Measurements from ENCODE around the gene CLPTM1L.
"Not testable (repeated sequence)": the region's sequence is repeated elsewhere in the genome, so short reads cannot be mapped to it uniquely, and the experiment has no call there.

CLPTM1L gene

GRCh38 chr5:1292846-1293415 is 52.0 kb downstream of the CLPTM1L start:
- DNase-seq: no peak

GRCh38 chr5:1292139-1292538 is 52.8 kb downstream of the CLPTM1L start:
- DNase-seq: no peak

- no peak for DNase-seq
These were observed 53.3 kb downstream of the CLPTM1L start for GRCh38 chr5:1291611-1292080.

- DNase-seq: not testable (repeated sequence)
These were observed 53.9 kb downstream of the CLPTM1L start for GRCh38 chr5:1290956-1291355.

- not testable (repeated sequence) for DNase-seq
These were observed 55.3 kb downstream of the CLPTM1L start for GRCh38 chr5:1289559-1289958.

GRCh38 chr5:1288439-1289335 is 56.2 kb downstream of the CLPTM1L start:
- DNase-seq: no peak

- no peak for DNase-seq
These were observed 59.0 kb downstream of the CLPTM1L start for GRCh38 chr5:1285883-1286291.

- DNase-seq: no peak
These were observed 59.8 kb downstream of the CLPTM1L start for GRCh38 chr5:1285141-1285540.

- DNase-seq: not testable (repeated sequence)
These were observed 60.4 kb downstream of the CLPTM1L start for GRCh38 chr5:1284336-1284970.

- DNase-seq: not testable (repeated sequence)
These were observed 61.2 kb downstream of the CLPTM1L start for GRCh38 chr5:1283729-1284041.

GRCh38 chr5:1282993-1283728 is 61.7 kb downstream of the CLPTM1L start:
- DNase-seq: not testable (repeated sequence)

GRCh38 chr5:1282131-1282992 is 62.5 kb downstream of the CLPTM1L start:
- no peak for DNase-seq

- DNase-seq: no peak
These were observed 63.6 kb downstream of the CLPTM1L start for GRCh38 chr5:1281038-1281882.

GRCh38 chr5:1280177-1281037 is 64.5 kb downstream of the CLPTM1L start:
- no peak for DNase-seq

GRCh38 chr5:1279443-1280151 is 65.3 kb downstream of the CLPTM1L start:
- no peak for DNase-seq

- no peak for DNase-seq
These were observed 66.0 kb downstream of the CLPTM1L start for GRCh38 chr5:1278656-1279442.

GRCh38 chr5:1278216-1278615 is 66.7 kb downstream of the CLPTM1L start:
- no peak for DNase-seq

GRCh38 chr5:1277781-1278180 is 67.1 kb downstream of the CLPTM1L start:
- DNase-seq: no peak

All from right kidney (tissue), 1 donor.